IMR-90 (cell line): Measurements from ENCODE around the gene PHF11. TPM values are rescaled to one million over a fixed set of nuclear protein-coding genes. Genes with fewer than 3 reads are reported as not detected.

Experiments used
- ATAC-seq: fragments of 200-7000 bp; cut with Tn5 transposase; 2 replicates; pipeline ENCODE4 v1.9.1; 2020; ENCODE audit warnings: low read depth, mild to moderate bottlenecking, moderate library complexity
- BruUV-seq: library from RNA; stranded (reverse); fragments of 400-500 nt; replicated peaks from 2 replicates; lab custom pipeline; 2021; lab: Mats Ljungman, UMichigan
- CTCF ChIA-PET: fragments of 300-600 bp; formaldehyde crosslinking; extraction: SDS; loops from one replicate; lab custom pipeline; 2021; ENCODE audit warnings: antibody characterized with exemption; lab: Yijun Ruan, JAX
- POLR2A ChIA-PET: fragments of 300-600 bp; sonication (Branson Sonifier 250); formaldehyde crosslinking; loops from one replicate; lab custom pipeline; 2022; ENCODE audit warnings: antibody characterized with exemption; ENCODE audit not compliant: unreplicated experiment; lab: Charles Lee
- DNase-seq: peaks from one replicate; pipeline ENCODE4 v3.0.0; 2013
- H2AFZ ChIP-seq: replicated peaks from 2 replicates; pipeline ENCODE3; 2013; ENCODE audit warnings: low read length, mild to moderate bottlenecking; ENCODE audit not compliant: poor library complexity
- H2AK5ac ChIP-seq: 2 replicates; pipeline ENCODE4 v1.6.1; 2013; ENCODE audit warnings: low read depth, low read length, inconsistent platforms
- H2AK9ac ChIP-seq: replicated peaks from 2 replicates; pipeline ENCODE3; 2013; ENCODE audit warnings: mild to moderate bottlenecking, low read depth, low read length, moderate library complexity; ENCODE audit not compliant: poor library complexity
- H2BK120ac ChIP-seq: 2 replicates; pipeline ENCODE4 v1.6.1; 2013; ENCODE audit warnings: low read depth, low read length, inconsistent platforms
- H2BK15ac ChIP-seq: 3 replicates; pipeline ENCODE4 v1.6.1; 2013; ENCODE audit warnings: low read depth, low read length, inconsistent platforms
- H2BK20ac ChIP-seq: 2 replicates; pipeline ENCODE4 v1.6.1; 2013; ENCODE audit warnings: low read depth, mild to moderate bottlenecking, inconsistent platforms, low read length, moderate library complexity
- H2BK5ac ChIP-seq: 2 replicates; pipeline ENCODE4 v1.6.1; 2013; ENCODE audit warnings: mild to moderate bottlenecking, low read depth, low read length, inconsistent platforms; ENCODE audit not compliant: poor library complexity, severe bottlenecking
- H3K14ac ChIP-seq: replicated peaks from 2 replicates; pipeline ENCODE4 v1.6.1; 2013; ENCODE audit warnings: low read depth, low read length, inconsistent platforms
- H3K18ac ChIP-seq: 2 replicates; pipeline ENCODE4 v1.6.1; 2013; ENCODE audit warnings: low read depth, low read length, control low read depth
- H3K23ac ChIP-seq: 2 replicates; pipeline ENCODE4 v1.6.1; 2013; ENCODE audit warnings: low read depth, low read length, inconsistent platforms
- H3K27ac ChIP-seq: 2 replicates; pipeline ENCODE4 v1.5.1; 2013; ENCODE audit warnings: mild to moderate bottlenecking, control low read depth, low read length; ENCODE audit not compliant: insufficient read depth
- H3K27me3 ChIP-seq: 2 replicates; pipeline ENCODE4 v1.6.1; 2013; ENCODE audit warnings: low read length; ENCODE audit not compliant: control insufficient read depth, insufficient read depth
- H3K36me3 ChIP-seq: 2 replicates; pipeline ENCODE4 v1.6.1; 2013; ENCODE audit warnings: low read length, mixed read lengths; ENCODE audit not compliant: control insufficient read depth, insufficient read depth
- H3K4ac ChIP-seq: 2 replicates; pipeline ENCODE4 v1.6.1; 2013; ENCODE audit warnings: low read depth, low read length, inconsistent platforms
- H3K4me1 ChIP-seq: 2 replicates; pipeline ENCODE4 v1.6.1; 2013; ENCODE audit warnings: low read length, mixed read lengths; ENCODE audit not compliant: control insufficient read depth, insufficient read depth
- H3K4me2 ChIP-seq: 2 replicates; pipeline ENCODE4 v1.6.1; 2013; ENCODE audit warnings: low read depth, mild to moderate bottlenecking, control low read depth, low read length, moderate library complexity
- H3K4me3 ChIP-seq: 2 replicates; pipeline ENCODE4 v1.5.1; 2013; ENCODE audit warnings: low read depth, mild to moderate bottlenecking, control low read depth, low read length, moderate library complexity; ENCODE audit not compliant: insufficient read depth
- H3K56ac ChIP-seq: 2 replicates; pipeline ENCODE4 v1.6.1; 2013; ENCODE audit warnings: low read length, inconsistent platforms; ENCODE audit not compliant: insufficient read depth; ENCODE audit errors: extremely low read depth
- H3K79me1 ChIP-seq, 2 experiments: 2 replicates each; pipeline ENCODE4 v1.6.1; 2013; ENCODE audit warnings: low read length in 2 of 2, inconsistent platforms in 1 of 2, low read depth in 1 of 2
- H3K9ac ChIP-seq: 2 replicates; pipeline ENCODE4 v1.6.1; 2013; ENCODE audit warnings: low read depth, low read length, control low read depth
- H3K9me1 ChIP-seq: 2 replicates; pipeline ENCODE4 v1.6.1; 2013; ENCODE audit warnings: low read length, inconsistent platforms; ENCODE audit not compliant: insufficient read depth
- H3K9me3 ChIP-seq: 2 replicates; pipeline ENCODE4 v1.6.1; 2013; ENCODE audit warnings: low read length; ENCODE audit not compliant: control insufficient read depth, insufficient read depth
- H4K20me1 ChIP-seq: 2 replicates; pipeline ENCODE4 v1.6.1; 2013; ENCODE audit warnings: low read length, inconsistent platforms; ENCODE audit not compliant: insufficient read depth
- H4K5ac ChIP-seq: 2 replicates; pipeline ENCODE4 v1.6.1; 2013; ENCODE audit warnings: mild to moderate bottlenecking, low read depth, low read length, control low read depth
- H4K8ac ChIP-seq, 2 experiments: 2 replicates each; pipeline ENCODE4 v1.6.1; 2013; ENCODE audit warnings: low read depth in 2 of 2, low read length in 2 of 2, control low read depth in 1 of 2, inconsistent platforms in 1 of 2
- H4K91ac ChIP-seq: 2 replicates; pipeline ENCODE4 v1.6.1; 2013; ENCODE audit warnings: low read depth, low read length, inconsistent platforms; ENCODE audit not compliant: insufficient read depth
- BHLHE40 ChIP-seq: fragments of 150-350 bp; IDR thresholded peaks from 2 replicates; pipeline ENCODE4 v1.6.1; 2016; ENCODE audit warnings: mild to moderate bottlenecking, low read depth, low read length
- FOS ChIP-seq: fragments of 150-350 bp; IDR thresholded peaks from 2 replicates; pipeline ENCODE4 v1.6.1; 2016; ENCODE audit warnings: low read depth, low read length
- NFE2L2 ChIP-seq: fragments of 150-350 bp; IDR thresholded peaks from 2 replicates; pipeline ENCODE4 v1.6.1; 2016; ENCODE audit warnings: low read depth, mild to moderate bottlenecking, low read length
- POLR2A ChIP-seq: IDR thresholded peaks from 2 replicates; pipeline ENCODE4 v1.6.1; 2012; ENCODE audit warnings: mild to moderate bottlenecking, low read depth, low read length
- RFX5 ChIP-seq: IDR thresholded peaks from 2 replicates; pipeline ENCODE4 v1.8.0; 2012; ENCODE audit warnings: low read depth, mild to moderate bottlenecking, low read length, moderate library complexity
- WGBS, 2 experiments: methylation state at CpG; one replicate each; pipeline versions ENCODE4 v1.1.5 to v1.1.7; 2013; ENCODE audit warnings: missing lambda C conversion rate in 2 of 2; ENCODE audit not compliant: insufficient read length in 1 of 2; ENCODE audit errors: extremely low coverage in 2 of 2; 5-methylcytosine and 5-hydroxymethylcytosine counted together
- dilution Hi-C: fragments of 300-500 bp; cut with HindIII; formaldehyde crosslinking; loops from one replicate; pipeline ENCODE4 v1.14.3; 2018; ENCODE audit warnings: low sequenced_read_pairs; ENCODE audit not compliant: unreplicated experiment
- in situ Hi-C: fragments of 300-500 bp; cut with MboI; formaldehyde crosslinking; loops from 3 replicates; pipeline ENCODE4 v1.14.3; 2019; ENCODE audit warnings: low sequenced_read_pairs, inconsistent platforms, mixed read lengths
- intact Hi-C: fragments of 100-400 bp; cut with micrococcal nuclease; formaldehyde crosslinking; loops from 2 replicates; pipeline ENCODE4 v1.10.0; 2022
- polyA plus RNA-seq, 3 experiments: library from polyadenylated mRNA; depleted of rRNA; stranded (reverse); fragments of >200 nt; gene quantifications; 2 replicates each; pipeline ENCODE4 v1.2.3, GENCODE V29; 2012; ENCODE audit warnings: low replicate concordance in 1 of 3
- total RNA-seq: library from RNA; depleted of rRNA; stranded (reverse); fragments of >200 nt; gene quantifications from 2 replicates; pipeline ENCODE4 v1.2.3, GENCODE V29; 2012

Gene PHF11
- total and polyA plus RNA-seq, 2 of the 4 experiments (the other 2 are of a cell fraction) = 3.9 to 15.4 TPM

GRCh38 chr13:49512578-49512977 is 16.8 kb downstream of the PHF11 start:
- no peak overlapping the region for H2AFZ ChIP-seq
- dilution Hi-C loops = no loop called here
- no peak for DNase-seq
- intact Hi-C loops = no loop called here
- H4K20me1 ChIP-seq = no peaks in the 10 kb centered on the region
- H3K4me1 ChIP-seq = no peaks in the 10 kb centered on the region
- H3K4me2 ChIP-seq = no peak overlapping the region
- no peak overlapping the region for H3K23ac ChIP-seq
- ChIA-PET CTCF (no interaction called here), POLR2A (no interaction called here)
- no peak overlapping the region for H4K5ac ChIP-seq
- peaks cover 17% of the 10 kb centered on the region for H3K36me3 ChIP-seq
- H3K14ac ChIP-seq = no peak overlapping the region
- H2BK20ac ChIP-seq = no peak overlapping the region
- no peak overlapping the region for H3K4me3 ChIP-seq
- no peak overlapping the region for H3K4ac ChIP-seq
- no peaks in the 10 kb centered on the region for H3K27me3 ChIP-seq
- WGBS, 2 experiments = no CpG with 5 or more reads among the region's 2 CpGs
- no peak overlapping the region for H4K8ac ChIP-seq
- no peak overlapping the region for H3K27ac ChIP-seq
- ATAC-seq = no peak
- H4K91ac ChIP-seq = no peak overlapping the region
- no peak overlapping the region for H3K18ac ChIP-seq
- no peak overlapping the region for H2BK5ac ChIP-seq
- no peak overlapping the region for H2BK120ac ChIP-seq
- no peak overlapping the region for H2BK15ac ChIP-seq
- no peaks in the 10 kb centered on the region for H3K9me1 ChIP-seq
- H3K9ac ChIP-seq = no peak overlapping the region
- H2AK5ac ChIP-seq = no peak overlapping the region
- in situ Hi-C loops = no loop called here
- TF ChIP-seq FOS = no peak
- TF ChIP-seq RFX5 = no peak
- TF ChIP-seq POLR2A = no peak
- TF ChIP-seq BHLHE40 = no peak
- TF ChIP-seq NFE2L2 = no peak
- H3K79me1 ChIP-seq = peaks cover 2 to 11% of the 10 kb centered on the region in 2 experiments
- no peak overlapping the region for H3K56ac ChIP-seq
- BruUV-seq = no TSS peak
- H3K9me3 ChIP-seq = no peaks in the 10 kb centered on the region
- H2AK9ac ChIP-seq = no peak overlapping the region
